Hematopoietic multipotent progenitor cell treated with erythropoietin and hydrocortisone succinate and interleukin-3 and kit ligand, for 8 days (in vitro differentiated cells): ENCODE data around the gene LRBA.
A peak's percentile ranks its signal among the peaks of the same experiment; 100 is the strongest.
"Not testable (repeated sequence)": the region's sequence is repeated elsewhere in the genome, so short reads cannot be mapped to it uniquely, and the experiment has no call there.

Experiments
- DNase-seq: peaks from one replicate; pipeline ENCODE4 v3.0.0-alpha.2; 2015

LRBA gene

DNA sequence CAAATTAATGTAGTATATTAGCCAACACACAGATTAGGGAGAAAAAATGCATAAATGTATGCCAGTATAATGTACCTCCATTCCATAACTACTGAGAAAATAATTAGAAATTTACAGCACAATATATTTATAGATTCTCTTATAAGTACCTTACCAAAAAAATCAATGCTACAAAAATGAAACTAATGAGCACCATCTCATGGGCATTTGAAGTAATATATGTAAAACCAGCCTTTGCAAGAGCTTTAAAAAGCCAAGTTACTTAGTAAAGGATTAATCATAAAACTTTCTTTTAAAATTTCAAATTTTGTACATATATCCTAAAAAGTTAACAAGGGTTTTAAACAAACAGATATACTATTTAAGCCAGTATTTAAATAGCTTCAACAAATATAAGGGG, 43.2 kb downstream of the LRBA start:
- no peak for DNase-seq

DNA sequence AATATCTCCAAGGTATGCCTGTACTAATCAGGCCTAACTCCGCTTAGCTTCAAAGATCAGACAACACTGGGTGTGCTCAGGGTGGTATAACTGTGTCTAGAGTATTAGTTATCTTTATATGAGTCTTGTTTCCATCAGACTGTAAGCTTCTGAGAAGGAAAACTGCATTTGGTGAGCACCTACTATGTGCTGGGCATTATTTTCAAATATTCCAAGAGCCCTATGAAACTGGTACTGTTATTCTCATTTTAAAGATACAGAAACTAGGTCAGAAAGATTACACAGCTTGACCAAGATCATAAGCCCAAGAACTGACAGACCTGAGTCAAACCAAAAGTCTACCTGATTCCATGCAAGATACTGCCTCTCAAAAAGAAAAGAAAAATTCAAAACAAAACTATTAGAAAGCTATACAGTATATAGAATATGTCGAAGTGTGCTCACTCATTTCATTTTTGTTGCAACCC, 44.4 kb downstream of the LRBA start:
- no peak for DNase-seq

GRCh38 chr4:150964754-150965153, 50.3 kb downstream of the LRBA start:
- DNase-seq: no peak

- not testable (repeated sequence) for DNase-seq
Measured at GRCh38 chr4:150963602-150964345, 51.3 kb downstream of the LRBA start.

DNA sequence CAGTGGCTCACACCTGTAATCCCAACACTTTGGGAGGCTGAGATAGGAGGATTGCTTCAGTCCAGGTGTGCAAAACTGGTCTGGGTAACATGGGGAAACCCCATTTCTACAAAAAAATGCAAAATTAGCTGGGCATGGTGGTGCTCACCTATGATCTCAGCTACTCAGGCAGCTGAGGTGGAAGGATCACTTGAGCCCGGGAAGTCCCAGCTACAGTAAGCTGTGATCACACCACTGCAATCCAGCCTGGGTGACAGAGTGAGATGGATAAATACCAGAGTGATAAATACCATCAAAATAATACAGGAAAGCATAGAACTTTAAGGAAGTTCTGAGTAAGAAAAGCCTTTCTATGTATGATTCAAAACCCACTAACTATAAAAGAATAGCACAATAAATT, 52.8 kb downstream of the LRBA start:
- no peak for DNase-seq

- DNase-seq: no peak
Measured at GRCh38 chr4:150961566-150961965, 53.5 kb downstream of the LRBA start.

GRCh38 chr4:150960818-150961217, 54.3 kb downstream of the LRBA start:
- peak; percentile 84 for DNase-seq

DNA sequence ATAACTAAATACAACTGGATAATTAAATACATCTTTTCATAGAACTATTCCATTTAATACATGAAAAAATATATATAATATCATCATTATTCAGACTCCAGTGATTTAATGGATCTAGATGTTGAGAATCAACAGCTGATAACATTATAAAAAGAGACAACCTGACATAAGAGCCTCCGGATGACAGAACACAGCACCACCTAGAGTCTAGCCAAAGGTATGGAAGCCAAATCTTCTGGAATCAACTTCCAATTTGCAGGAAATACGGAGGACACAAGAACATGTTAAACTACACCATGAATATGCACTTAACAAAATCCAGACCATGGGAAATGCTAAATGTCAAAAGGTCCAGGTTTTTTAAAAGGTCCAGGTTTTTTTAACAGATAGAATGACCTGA, 55.0 kb downstream of the LRBA start:
- DNase-seq: peak; percentile 77

DNA sequence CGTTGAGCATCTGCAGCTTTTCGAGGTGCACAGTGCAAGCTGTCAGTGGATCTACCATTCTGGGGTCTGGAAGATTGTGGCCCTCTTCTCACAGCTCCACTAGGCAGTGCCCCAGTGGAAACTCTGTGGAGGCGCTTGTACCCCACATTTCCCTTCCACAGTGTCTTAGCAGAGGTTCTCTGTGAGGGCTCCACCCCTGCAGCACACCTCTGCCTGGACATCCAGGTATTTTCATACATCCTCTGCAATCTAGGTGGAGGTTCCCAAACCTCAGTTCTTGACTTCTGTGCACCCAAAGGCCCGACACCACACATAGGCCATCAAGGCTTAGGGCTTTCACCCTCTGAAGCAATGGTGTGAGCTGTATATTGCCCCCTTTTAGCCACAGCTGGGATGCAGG, 57.1 kb downstream of the LRBA start:
- DNase-seq: not testable (repeated sequence)

GRCh38 chr4:150957095-150957494, 58.0 kb downstream of the LRBA start:
- not testable (repeated sequence) for DNase-seq

GRCh38 chr4:150953916-150954315, 61.2 kb downstream of the LRBA start:
- not testable (repeated sequence) for DNase-seq

- peak; percentile 77 for DNase-seq
Measured at GRCh38 chr4:150952167-150952845, 62.8 kb downstream of the LRBA start.

GRCh38 chr4:150950657-150951288, 64.3 kb downstream of the LRBA start:
- no peak for DNase-seq

GRCh38 chr4:150949943-150950342, 65.1 kb downstream of the LRBA start:
- no peak for DNase-seq

- no peak for DNase-seq
Measured at GRCh38 chr4:150949342-150949741, 65.7 kb downstream of the LRBA start.

DNA sequence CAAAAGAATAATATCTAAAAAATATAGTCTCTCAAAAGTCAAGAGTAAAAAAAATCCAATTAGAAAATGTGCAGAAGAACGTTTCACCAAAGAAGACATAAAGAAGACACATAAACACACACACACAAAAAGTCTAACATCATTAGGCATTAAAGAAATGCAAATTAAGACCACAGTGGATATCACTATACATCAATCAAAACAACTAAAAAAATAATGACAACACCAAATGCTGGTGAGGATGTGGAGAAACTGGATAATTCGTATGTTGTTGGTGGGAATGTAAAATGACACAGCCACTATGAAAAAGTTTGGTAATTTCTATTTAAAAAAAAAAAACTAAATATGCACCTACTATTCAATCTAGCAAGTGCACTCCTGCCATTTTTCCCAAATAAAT, 66.4 kb downstream of the LRBA start:
- no peak for DNase-seq

DNA sequence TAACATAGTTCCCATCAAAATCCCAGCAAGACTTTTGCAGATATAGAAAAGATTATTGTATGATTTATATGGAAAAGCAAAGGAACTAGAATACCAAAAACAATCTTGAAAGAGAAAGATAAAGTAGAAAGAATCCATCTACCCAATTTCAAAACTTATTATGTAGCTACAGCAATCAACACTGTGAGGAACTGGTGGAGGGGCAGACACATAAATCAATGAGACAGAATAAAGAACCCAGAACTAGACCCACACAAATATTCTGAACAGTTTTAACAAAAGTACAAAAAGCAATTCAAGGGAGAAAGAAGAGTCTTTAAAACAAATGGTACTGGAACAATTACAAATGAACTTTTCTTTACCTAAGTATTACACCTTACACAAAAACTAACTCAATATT, 67.0 kb downstream of the LRBA start:
- DNase-seq: no peak

DNA sequence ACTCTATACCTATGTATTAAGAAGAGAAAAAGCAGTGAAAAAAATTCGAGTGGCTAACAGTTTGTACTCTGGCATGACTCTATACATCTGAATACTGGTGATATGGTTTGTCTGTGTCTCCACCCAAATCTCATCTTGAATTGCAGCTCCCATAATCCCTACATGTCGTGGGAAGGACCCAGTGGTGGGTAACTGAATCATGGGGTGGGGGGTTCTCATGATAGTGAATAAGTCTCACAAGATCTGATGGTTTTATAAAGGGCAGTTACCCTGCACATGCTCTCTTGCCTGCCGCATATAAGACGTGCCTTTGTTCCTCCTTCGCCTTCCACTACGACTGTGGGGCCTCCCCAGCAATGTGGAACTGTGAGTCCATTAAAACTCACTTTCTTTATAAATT, 70.4 kb downstream of the LRBA start:
- DNase-seq: peak; percentile 91

DNA sequence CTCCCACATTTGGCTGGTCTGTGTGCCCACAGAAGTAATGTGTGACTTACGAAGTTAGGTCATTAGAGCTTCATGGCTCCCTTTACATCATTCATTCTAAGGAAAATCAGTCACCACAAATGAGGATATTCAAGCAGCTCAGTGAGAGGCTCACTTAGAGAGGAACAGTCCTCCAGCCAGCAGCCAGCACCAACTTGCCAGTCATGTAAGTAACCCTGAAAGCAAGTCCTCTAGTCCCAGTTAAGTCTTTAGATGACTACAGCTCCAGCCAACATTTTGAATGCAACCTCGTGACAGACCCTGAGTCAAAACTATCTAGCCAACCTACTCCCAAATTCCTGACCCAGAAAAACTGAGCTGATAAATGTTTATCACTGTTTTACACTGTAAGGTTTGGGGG, 71.3 kb downstream of the LRBA start:
- peak; percentile 88 for DNase-seq

DNA sequence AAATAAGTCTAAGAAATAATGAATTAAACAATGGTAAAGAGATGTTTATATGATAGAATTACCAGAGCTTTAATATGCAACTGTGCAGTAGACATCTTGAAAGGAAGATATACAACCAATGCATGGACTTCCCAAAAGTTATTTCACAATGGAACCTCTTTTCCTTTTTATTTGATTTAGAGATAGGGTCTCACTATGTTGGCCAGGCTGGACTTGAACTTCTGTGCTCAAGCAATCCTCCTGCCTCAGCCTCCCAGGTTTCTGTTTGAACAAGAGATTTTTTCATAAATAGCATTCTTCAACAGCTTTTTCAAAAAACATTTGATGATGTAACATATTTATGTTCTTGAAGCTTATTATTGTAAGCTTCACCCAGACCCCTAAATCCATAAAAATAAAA, 72.0 kb downstream of the LRBA start:
- no peak for DNase-seq

- no peak for DNase-seq
Measured at GRCh38 chr4:150942539-150942938, 72.5 kb downstream of the LRBA start.

DNA sequence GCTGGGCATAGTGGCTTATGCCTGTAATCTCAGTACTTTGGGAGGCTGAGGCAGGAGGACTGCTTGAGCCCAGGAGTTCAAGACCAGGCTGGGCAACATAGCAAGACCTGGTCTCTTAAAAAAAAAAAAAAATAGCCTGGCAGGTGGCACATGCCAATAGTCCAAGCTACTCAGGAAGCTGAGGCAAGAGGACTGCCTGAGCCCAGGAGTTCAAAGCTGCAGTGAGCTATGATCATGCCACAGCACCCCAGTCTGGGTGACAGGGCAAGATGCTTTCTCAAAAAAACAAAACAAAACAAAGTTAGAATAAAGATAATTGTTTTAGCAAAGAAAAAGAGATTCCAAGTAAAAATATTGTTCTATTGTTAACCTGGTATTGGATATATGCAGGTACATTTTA, 75.0 kb downstream of the LRBA start:
- DNase-seq: no peak

GRCh38 chr4:150939530-150939929, 75.6 kb downstream of the LRBA start:
- peak; percentile 53 for DNase-seq

DNA sequence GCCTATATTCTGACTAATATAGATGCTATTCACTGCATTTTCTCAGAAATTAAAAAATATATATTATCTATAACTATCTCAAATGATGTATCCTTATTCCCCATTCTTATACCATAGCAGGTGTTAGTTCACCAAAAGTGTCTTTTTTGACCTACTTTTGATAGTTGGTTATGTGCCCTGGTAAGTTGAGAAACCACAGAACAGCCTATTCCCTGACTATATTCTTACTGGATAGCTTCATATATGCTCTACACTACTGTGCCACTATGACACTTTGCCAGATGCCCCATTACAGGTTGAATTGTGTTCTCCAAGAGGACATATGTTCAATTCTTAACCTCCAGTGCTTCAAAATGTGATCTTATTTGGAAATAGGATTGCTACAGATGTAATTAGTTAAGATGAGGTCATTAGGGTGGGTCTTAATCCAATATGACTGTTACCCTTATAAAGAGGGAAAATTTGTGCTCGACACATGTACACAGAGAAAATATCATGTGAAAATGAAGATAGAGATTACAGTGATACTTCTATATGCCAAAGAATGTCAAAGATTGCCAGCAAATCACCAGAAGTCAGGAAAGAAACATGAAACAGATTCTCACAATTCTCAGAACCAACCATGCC, 76.1 kb downstream of the LRBA start:
- peak; percentile 48 for DNase-seq
